ENCODE measurements around the gene TXNDC11. TPM values are rescaled to one million over a fixed set of nuclear protein-coding genes. Genes with fewer than 3 reads are reported as not detected.

The TXNDC11 gene
- total and polyA plus RNA-seq, 9 of the 15 experiments (the other 6 are each of a cell fraction or from before 2014, with no cell fraction given) = 0.66 to 32.6 (median 26.2) TPM

DNA sequence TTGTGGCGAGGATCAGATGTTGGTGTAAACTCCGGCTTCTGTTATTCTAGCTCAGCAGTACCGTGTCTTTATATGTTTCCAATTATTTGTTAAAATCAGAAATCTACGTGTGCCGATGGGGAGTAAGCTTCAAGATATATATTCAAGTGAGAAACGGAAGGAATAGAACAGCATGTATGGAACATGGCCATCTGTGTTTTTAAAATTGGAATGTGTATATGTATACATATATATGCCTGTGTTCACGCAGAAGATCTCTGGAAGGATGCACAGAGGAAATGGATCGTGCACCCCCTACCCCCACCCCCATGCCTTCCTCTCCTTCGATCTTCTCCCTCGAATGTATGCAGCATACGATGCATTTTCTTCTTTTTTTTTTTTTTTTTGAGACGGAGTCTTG is 82.1 kb downstream of the TXNDC11 start:
- ATAC-seq = no peak
- intact Hi-C loops (cut with micrococcal nuclease) = no loop called here

More for the DNA sequence above, 82.1 kb downstream of the TXNDC11 start:
- DNase-seq (ENCODE audit: extremely low read depth in 1 of 4, low spot score in 3 of 4) (no peak), FAIRE-seq (no peak)
- ChIA-PET POLR2A (no interaction called here), CTCF (ENCODE audit: low intra/inter-chr PET ratio) (no interaction called here)
- peaks cover 20 to 58% of the 10 kb centered on the region in 2 experiments for H3K27me3 ChIP-seq (ENCODE audit: control insufficient read depth in 2 of 2, insufficient read depth in 2 of 2, low read length in 2 of 2)
- under 1% methylated on average over 8 of the region's 12 CpGs for WGBS (ENCODE audit: insufficient coverage, low coverage, missing lambda C conversion rate)
- no peak overlapping the region for H3K9ac ChIP-seq (ENCODE audit: insufficient read depth in 1 of 2, low read depth in 2 of 2, low read length in 2 of 2)
- BruUV-seq (replicated peaks) = no TSS peak
- no peak overlapping the region for H3K4me3 ChIP-seq
- H3K4me2 ChIP-seq (ENCODE audit: insufficient read depth, low read length) = no peak overlapping the region
- TF ChIP-seq DPF2 (IDR thresholded peaks at IDR 0.05) (no peak), E2F4 (CRISPR knock-in tag; IDR thresholded peaks at IDR 0.05; ENCODE audit: low read depth) (no peak), BHLHE40 (IDR thresholded peaks at IDR 0.05; ENCODE audit: low read length) (no peak), ZNF146 (CRISPR knock-in tag; IDR thresholded peaks at IDR 0.05; ENCODE audit: unreplicated experiment) (no peak), CEBPB (tag; IDR thresholded peaks at IDR 0.05) (no peak), XRCC4 (IDR thresholded peaks at IDR 0.05; ENCODE audit: extremely low read depth, insufficient read depth, insufficient read length) (no peak), ZNF785 (CRISPR knock-in tag; IDR thresholded peaks at IDR 0.05) (no peak), KDM1A (IDR thresholded peaks at IDR 0.05) (no peak), ARID4B (CRISPR knock-in tag; IDR thresholded peaks at IDR 0.05) (no peak)
- TF ChIP-seq, protein P1, sequence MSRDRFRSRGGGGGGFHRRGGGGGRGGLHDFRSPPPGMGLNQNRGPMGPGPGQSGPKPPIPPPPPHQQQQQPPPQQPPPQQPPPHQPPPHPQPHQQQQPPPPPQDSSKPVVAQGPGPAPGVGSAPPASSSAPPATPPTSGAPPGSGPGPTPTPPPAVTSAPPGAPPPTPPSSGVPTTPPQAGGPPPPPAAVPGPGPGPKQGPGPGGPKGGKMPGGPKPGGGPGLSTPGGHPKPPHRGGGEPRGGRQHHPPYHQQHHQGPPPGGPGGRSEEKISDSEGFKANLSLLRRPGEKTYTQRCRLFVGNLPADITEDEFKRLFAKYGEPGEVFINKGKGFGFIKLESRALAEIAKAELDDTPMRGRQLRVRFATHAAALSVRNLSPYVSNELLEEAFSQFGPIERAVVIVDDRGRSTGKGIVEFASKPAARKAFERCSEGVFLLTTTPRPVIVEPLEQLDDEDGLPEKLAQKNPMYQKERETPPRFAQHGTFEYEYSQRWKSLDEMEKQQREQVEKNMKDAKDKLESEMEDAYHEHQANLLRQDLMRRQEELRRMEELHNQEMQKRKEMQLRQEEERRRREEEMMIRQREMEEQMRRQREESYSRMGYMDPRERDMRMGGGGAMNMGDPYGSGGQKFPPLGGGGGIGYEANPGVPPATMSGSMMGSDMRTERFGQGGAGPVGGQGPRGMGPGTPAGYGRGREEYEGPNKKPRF (IDR thresholded peaks at IDR 0.05; ENCODE audit: low read depth, low read length) = no peak
- in situ Hi-C loops (cut with MboI) = loop anchor here (25.0 kb wide), 1 partner anchor 698 kb away; no protein-coding TSS in a partner anchor
- H3K4me1 ChIP-seq (replicated peaks in 1 of 2; ENCODE audit: control insufficient read depth in 2 of 2, insufficient read depth in 2 of 2, low read length in 2 of 2) = peaks cover 0 to 6% of the 10 kb centered on the region in 2 experiments; a peak in 2 of 5 replicates
- H3K27ac ChIP-seq (ENCODE audit: extremely low read depth, low read depth, low read length) = no peak overlapping the region
- no peaks in the 10 kb centered on the region for H3K36me3 ChIP-seq (ENCODE audit: control insufficient read depth, insufficient read depth, low read length)
- no peaks in the 10 kb centered on the region for H3K9me1 ChIP-seq (ENCODE audit: control insufficient read depth, insufficient read depth, low read length)
- H4K20me1 ChIP-seq (replicated peaks; ENCODE audit: control insufficient read depth, insufficient read depth, low read length) = peaks cover 2% of the 10 kb centered on the region; the same call in 1 of the 2 replicates
- H3K79me2 ChIP-seq (ENCODE audit: control insufficient read depth, insufficient read depth, low read length) = no peaks in the 10 kb centered on the region
- H2AFZ ChIP-seq (ENCODE audit: low read depth, low read length) = no peak overlapping the region
- H3K9me3 ChIP-seq (replicated peaks; ENCODE audit: control insufficient read depth, insufficient read depth, low read depth, low read length) = no peaks in the 10 kb centered on the region
